ENCODE data around the gene PLK3.

- no peak for TF ChIP-seq POLR2A (IDR thresholded peaks at IDR 0.05)
- TF ChIP-seq CTCF (IDR thresholded peaks at IDR 0.05), result no peak
- TF ChIP-seq POLR2AphosphoS5 (IDR thresholded peaks at IDR 0.05), result no peak
Observed at GRCh38 chr1:44790968-44791801, 9.0 kb upstream of the PLK3 start.

All from breast epithelium (tissue), 3 donors.